K562 (cell line): ENCODE results near the gene MCFD2.

Experiments used
- SETDB1 ChIP-seq: IDR thresholded peaks from one replicate; pipeline ENCODE4 v1.6.1; 2012; ENCODE audit warnings: low read length, control low read depth, inconsistent platforms
- TEAD2 ChIP-seq: fragments of 450-650 bp; IDR thresholded peaks from 2 replicates; pipeline ENCODE4 v1.6.1; 2016; ENCODE audit warnings: missing genetic modification characterization, control low read depth, missing compliant biosample characterization

DNA sequence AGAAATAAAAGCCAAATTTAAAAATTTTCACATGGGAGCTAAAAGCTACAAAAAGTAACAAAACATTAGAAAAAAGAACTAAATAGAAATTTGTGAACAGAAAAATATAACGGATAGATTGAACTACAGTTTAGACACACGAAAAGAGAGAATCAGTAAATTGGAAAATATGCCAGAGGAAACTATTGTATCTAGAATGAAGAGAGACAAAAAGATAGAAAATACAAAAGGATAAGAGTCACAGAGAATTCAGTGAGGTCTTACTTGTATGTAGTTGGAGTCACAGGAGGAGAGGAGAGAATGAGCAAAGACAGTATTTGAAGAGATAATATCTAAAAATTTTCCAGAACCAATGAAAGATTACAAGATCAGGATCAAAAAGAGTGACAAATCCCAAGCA lies 11.3 kb upstream of the MCFD2 start:
- no peak for TF ChIP-seq TEAD2 (tag)
- no peak for TF ChIP-seq SETDB1
